Muscle of back (tissue), 11 donors: ENCODE data around the gene TMPRSS6. TPM values are rescaled to one million over a fixed set of nuclear protein-coding genes. Genes with fewer than 3 reads are reported as not detected.

Source experiments
- DNase-seq, 3 donors: peaks; one replicate each; pipeline versions ENCODE4 v3.0.0 to v3.0.0-alpha.2; 2013
- polyA plus RNA-seq, 10 donors: library from polyadenylated mRNA; unstranded; fragments of 120-200 nt; gene quantifications; one replicate each; pipeline ENCODE4 v1.2.1, GENCODE V29; 2013; ENCODE audit not compliant: insufficient read length in 10 of 10

TMPRSS6 gene
- polyA plus RNA-seq, 10 donors, result 0.07 to 0.17 (median 0.12) TPM; not detected in 3

GRCh38 chr22:37141476-37141875 lies 32.0 kb upstream of the TMPRSS6 start:
- DNase-seq, result no peak

DNA sequence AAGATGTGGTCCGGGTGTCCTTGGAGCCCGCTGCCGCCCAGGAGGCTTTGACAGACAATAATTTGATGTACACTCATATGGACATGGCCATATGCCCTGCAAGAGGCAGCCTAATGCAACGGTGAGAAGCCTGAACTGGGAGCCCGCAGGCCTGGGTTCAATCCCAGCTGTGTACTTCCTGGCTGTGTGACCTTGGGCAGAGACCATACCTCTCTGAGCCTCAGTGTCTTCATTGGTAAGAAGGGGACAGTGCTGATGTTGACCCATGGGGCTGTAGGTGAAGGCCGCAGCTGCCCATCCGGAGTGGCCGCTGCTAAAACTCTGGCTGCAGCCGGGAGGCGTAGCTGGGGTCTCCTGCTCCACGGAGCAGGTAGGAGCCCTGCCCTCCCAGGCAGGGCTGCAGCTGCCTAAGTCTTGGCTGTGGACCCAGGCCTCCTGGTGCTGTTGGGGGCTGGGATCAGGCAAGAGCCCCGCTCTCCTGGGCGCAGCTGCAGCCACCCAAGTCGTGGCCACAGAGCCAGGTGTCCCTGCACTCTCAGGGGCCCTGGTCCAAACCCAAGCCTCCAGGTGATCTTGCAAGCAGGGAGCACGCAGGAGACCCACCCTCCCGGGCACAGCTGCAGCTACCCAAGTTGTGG lies 31.3 kb upstream of the TMPRSS6 start:
- no peak for DNase-seq

DNA sequence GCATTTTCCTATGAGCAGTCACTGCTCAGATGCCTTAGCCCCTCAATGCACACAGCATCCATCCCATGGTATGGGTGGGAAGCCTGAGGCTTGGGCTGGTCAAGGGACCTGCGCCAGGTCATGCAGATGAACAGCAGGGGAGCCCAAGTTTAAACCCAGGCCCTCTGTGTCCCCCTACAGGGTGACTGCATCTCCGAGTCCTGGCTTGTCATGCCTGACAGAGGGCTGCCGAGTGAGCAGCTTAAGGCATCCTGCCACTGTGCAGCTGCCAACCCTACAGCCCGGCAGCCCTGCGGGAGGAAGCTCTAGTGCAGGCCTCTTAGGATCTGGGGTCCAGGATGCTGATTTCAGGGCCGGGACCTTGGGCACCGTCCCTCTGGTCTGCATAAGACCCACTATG lies 30.2 kb upstream of the TMPRSS6 start:
- no peak for DNase-seq

GRCh38 chr22:37138849-37139561 lies 29.5 kb upstream of the TMPRSS6 start:
- no peak for DNase-seq

- no peak for DNase-seq
Observed at GRCh38 chr22:37137903-37138665, 28.6 kb upstream of the TMPRSS6 start.

- DNase-seq, result no peak
Observed at GRCh38 chr22:37137131-37137530, 27.6 kb upstream of the TMPRSS6 start.

DNA sequence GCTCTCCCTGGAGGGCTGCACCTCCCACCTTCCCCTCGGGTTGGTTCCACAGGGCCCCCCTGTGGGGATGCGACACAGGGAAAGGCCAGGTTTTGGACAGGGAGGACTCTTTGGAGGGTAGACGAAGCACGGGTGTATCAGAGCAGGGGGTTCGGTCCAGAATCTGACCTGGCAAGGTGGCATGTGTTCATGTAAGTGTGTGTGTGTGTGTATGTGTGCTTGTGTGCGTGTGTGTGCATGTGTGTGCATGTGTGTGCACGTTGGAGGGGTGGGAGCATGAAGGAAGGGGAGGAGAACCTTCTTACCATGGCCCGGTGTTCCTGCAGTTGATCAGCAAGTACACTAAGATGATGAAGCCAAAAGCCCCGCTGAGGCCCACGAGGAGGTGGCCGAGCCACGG lies 25.5 kb upstream of the TMPRSS6 start:
- no peak for DNase-seq

DNA sequence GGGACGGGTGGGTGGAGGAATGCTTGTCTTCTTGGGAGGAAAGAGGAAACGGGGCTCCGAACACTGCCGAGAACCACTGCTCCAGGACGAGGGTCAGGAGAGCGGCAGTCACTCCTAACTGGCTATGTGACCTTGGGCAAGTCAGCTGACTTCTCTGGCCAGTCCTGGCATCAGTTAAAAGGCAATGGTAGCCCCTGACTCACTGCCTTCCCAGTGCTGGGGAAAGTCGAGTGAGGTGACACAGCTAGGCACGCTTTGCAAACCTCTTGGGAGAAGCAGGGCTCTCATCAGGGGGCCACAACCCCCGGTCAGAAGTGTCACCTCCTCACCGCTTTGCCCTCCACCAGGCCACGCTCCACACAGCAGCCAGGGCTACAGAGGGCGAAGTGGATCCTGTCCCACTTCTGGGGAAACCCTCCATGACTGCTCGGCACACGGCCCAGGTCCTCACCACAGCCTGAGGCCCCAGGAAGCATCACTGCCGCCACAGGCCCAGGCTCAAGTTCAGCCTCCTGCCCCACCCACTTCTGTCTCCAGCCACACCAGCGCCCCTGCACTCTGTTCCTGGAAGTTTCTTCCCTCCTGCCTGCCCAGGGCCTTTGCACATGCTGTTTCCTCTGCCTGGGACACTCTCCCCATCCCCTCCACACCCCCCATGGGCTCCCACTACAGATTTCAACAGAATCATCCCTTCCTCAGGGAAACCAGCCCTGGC lies 23.9 kb upstream of the TMPRSS6 start:
- DNase-seq, result no peak

DNA sequence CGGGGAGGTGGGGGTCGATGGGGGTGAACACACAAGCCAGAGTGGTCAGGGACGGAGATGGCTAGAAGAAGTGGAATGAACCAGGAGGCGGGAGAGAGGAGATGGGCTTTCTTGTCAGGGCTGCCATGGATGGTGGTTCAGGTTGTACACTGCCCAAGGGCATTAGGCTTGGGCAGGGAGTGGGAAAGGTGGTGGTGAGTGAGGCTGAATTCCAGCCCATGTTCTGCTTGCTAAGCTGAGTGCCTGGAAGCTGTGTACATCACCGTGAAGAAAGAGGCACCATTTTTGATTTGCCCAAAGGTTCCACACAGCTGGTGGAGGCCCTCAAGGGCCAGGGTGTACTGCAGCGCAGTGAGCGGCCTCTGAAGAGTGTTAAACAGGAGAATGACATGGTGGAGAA lies 23.3 kb upstream of the TMPRSS6 start:
- DNase-seq, result no peak

GRCh38 chr22:37129866-37130441 lies 20.4 kb upstream of the TMPRSS6 start:
- DNase-seq, result no peak

GRCh38 chr22:37128555-37129281 lies 19.2 kb upstream of the TMPRSS6 start:
- no peak for DNase-seq

DNA sequence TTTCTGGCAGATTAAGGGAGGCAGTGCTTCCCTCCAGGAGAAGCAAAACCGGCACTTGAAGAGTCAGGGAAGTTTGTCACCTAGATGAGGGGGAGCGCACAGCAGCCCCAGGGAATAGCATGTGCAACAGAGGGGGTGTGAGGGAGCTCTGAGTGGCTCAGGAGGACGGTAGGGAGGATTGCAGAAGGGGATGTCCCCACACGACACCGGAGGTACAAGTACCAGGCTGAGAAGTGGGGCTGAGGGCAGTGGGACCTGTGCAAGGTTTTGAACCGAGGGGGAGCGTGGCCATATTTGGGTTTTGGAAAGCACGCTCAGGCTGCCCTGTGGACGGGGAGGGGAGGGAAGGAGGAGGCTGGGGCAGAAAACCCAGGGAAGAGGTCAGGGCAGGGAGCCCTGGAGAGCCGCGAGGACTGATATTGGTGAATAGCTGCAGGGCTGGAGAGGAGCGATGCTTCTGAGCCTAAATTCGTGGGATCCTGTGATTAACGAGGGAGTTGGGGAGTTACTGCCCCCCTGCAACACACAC lies 17.9 kb upstream of the TMPRSS6 start:
- no peak for DNase-seq

DNA sequence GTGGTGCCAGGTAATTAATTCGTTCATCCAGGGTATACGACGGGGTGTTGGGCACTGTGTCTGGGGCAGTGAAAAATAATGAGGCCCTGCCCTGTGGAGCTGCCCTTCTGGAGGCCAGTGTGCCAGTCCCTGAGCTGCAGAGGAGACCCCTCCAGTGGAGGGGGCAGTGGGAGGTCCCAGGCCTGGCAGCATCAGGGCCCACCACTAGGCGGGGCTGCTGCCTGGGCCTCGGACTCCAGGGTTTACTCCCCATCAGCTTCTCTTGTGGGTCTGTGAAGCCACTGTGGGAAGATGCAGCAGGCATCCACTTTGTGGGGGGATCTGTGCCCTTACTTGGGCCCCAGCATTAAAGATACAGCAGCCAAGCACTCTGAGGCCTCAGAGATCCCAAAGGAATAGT lies 17.4 kb upstream of the TMPRSS6 start:
- DNase-seq, result no peak

DNA sequence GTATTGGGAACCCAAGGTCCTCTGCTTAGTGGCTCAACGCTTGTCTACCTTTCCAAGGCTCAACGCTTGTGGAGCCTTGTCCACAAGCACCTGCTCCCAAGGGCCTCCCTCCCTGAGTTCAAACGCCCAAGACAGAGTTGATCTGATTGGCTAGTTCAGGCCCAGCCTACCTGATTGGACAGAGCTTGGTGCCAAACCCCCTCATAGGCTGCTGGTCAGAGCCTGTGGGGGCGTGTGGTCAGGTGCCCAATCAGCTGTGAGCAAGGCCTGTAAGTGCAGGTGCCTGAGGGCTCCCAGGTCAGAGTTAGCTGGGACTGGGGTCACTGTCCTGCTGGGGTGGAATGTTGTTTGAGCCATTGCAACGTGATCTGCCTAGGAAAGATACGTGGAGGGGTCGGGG lies 16.9 kb upstream of the TMPRSS6 start:
- DNase-seq, result no peak

GRCh38 chr22:37123649-37124048 lies 14.1 kb upstream of the TMPRSS6 start:
- DNase-seq, result no peak

GRCh38 chr22:37122598-37123180 lies 13.2 kb upstream of the TMPRSS6 start:
- DNase-seq, result no peak

DNA sequence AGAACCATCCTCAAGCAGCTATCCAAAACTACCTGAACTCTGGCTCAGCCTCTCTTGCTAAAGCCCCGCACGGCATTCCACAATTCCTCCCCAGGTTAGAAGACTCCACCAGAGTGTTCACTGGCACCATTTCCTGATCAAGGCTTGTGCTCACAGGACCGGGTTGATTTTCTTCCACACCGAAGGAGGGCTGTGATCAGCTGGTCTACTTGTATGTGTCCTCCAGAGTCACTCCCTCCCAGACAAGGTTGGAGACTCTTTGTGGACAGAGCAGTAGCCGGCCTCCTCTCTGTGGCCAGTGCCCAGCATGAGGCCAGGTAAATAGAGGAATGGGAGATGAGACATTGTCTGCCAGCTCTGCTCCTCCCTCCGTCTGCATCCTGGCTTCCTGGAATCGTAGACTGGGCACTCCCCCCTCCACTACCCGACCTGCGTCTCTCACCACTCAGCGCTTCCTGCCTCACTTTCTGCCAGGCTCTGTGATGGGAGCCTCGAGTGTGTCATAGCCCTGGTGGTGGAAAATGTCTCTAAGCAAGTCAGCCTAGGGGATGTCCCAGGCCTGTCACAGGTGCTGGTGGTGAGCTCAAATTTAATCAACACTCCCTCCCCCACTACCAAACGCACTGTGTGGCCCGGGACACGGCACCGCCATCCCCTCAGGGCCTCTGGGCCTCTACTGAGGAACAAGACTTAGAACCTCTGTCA lies 12.5 kb upstream of the TMPRSS6 start:
- peak; percentile 7 to 28 (median 18) for DNase-seq

DNA sequence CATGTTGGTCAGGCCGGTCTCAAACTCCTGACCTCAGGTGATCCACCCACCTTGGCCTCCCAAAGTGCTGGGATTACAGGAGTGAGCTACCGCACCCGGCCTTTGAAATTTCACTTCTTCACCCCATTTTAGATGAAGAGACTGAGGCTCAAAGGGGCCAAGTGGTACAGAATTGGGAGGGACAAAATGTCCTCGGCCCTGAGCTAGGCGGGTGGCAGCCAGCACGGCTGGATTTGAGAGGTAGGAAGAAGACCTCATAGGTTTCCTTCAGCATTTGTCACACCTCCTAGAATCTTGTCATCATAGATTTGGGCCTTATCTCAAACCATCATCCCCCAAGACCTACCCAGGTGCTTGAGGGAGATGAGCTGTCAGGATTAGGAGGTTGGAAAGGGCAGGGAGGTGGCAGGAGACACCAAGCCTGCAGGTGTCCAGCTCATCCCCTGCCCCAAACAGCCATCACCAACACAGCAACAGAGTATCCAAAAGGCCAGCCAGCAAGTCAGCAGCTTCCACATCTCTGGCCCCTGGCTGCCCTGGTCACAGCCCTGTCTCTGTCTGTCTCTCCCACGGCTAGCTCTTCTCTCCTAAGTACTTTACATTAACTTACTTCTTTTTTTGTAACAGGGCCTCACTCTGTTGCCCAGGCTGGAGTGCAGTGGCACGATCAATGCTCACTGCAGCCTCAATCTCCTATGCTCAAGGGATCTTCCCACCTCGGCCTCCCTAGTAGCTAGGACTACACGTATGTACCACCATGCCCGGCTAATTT lies 11.2 kb upstream of the TMPRSS6 start:
- DNase-seq, result no peak

DNA sequence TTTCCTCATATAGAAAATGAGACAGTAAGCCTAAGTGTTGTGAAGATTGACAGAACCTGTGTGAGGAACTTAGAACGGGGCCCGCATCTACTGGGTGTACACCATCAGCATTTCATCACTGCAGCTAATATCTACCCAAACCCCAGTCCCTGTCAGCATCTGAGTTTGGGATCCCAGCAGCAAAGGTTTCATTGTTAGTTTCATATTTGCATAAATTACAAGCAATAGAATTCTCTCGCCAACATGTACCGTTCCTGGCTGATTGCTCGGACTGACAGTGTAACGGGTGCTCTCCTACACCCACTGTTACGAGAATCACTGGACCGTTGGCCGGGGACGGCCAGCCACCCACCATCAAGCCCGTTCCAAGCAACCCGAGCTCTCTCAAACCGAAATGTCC lies 10.4 kb upstream of the TMPRSS6 start:
- DNase-seq, result no peak
